Fibroblast of lung (primary cell): ENCODE results near the gene PEX6. TPM values are rescaled to one million over a fixed set of nuclear protein-coding genes. Genes with fewer than 3 reads are reported as not detected.
"Not testable (repeated sequence)": the region's sequence is repeated elsewhere in the genome, so short reads cannot be mapped to it uniquely, and the experiment has no call there.

ENCODE experiments used
- DNase-seq, 2 donors: peaks; one replicate each; pipeline versions ENCODE4 v3.0.0 to v3.0.0-alpha.2; 2010; ENCODE audit warnings: low read depth in 2 of 2
- H2AFZ ChIP-seq: 2 replicates; pipeline ENCODE4 v1.5.1; 2012; ENCODE audit warnings: low read length, control low read depth, inconsistent platforms
- H3K27ac ChIP-seq: 2 replicates; pipeline ENCODE4 v1.5.1; 2011; ENCODE audit warnings: low read length, control low read depth; ENCODE audit not compliant: insufficient read depth
- H3K27me3 ChIP-seq: 2 replicates; pipeline ENCODE4 v1.5.1; 2011; ENCODE audit warnings: mild to moderate bottlenecking, low read length; ENCODE audit not compliant: control insufficient read depth, insufficient read depth
- H3K36me3 ChIP-seq: 2 replicates; pipeline ENCODE4 v1.5.1; 2011; ENCODE audit warnings: low read length; ENCODE audit not compliant: control insufficient read depth, insufficient read depth
- H3K4me1 ChIP-seq: 2 replicates; pipeline ENCODE4 v1.5.1; 2011; ENCODE audit warnings: low read length; ENCODE audit not compliant: control insufficient read depth, insufficient read depth; ENCODE audit errors: extremely low read depth
- H3K4me2 ChIP-seq: 2 replicates; pipeline ENCODE4 v1.5.1; 2011; ENCODE audit warnings: low read length, control low read depth; ENCODE audit not compliant: insufficient read depth; ENCODE audit errors: extremely low read depth
- H3K4me3 ChIP-seq, 4 experiments: fragments of 200-600 bp in 1 of 4; sonication (generic) in 1 of 4; replicated peaks in 1 of 4; 2 replicates each; pipeline ENCODE4 v1.5.1; 2011 to 2016; ENCODE audit warnings: low read length in 4 of 4, low read depth in 3 of 4, mild to moderate bottlenecking in 3 of 4, control low read depth in 2 of 4, inconsistent platforms in 1 of 4, mixed read lengths in 1 of 4; ENCODE audit not compliant: insufficient read depth in 1 of 4; ENCODE audit errors: control extremely low read depth in 1 of 4
- H3K79me2 ChIP-seq: 2 replicates; pipeline ENCODE4 v1.5.1; 2012; ENCODE audit warnings: mild to moderate bottlenecking, low read length, inconsistent platforms; ENCODE audit not compliant: control insufficient read depth, insufficient read depth
- H3K9ac ChIP-seq: 2 replicates; pipeline ENCODE4 v1.5.1; 2011; ENCODE audit warnings: mild to moderate bottlenecking, low read length, control low read depth; ENCODE audit not compliant: insufficient read depth
- H3K9me3 ChIP-seq: 2 replicates; pipeline ENCODE4 v1.5.1; 2012; ENCODE audit warnings: low read depth, low read length; ENCODE audit not compliant: control insufficient read depth, insufficient read depth
- H4K20me1 ChIP-seq: 2 replicates; pipeline ENCODE4 v1.5.1; 2011; ENCODE audit warnings: low read length; ENCODE audit not compliant: control insufficient read depth, insufficient read depth; ENCODE audit errors: extremely low read depth
- EZH2 ChIP-seq: IDR thresholded peaks from 2 replicates; pipeline ENCODE4 v1.5.1; 2012; ENCODE audit warnings: low read length, control low read depth, mild to moderate bottlenecking; ENCODE audit errors: missing control alignments
- polyA plus RNA-seq, 2 donors: library from polyadenylated mRNA; depleted of rRNA in 1 of 2; stranded (reverse) in 1 of 2; unstranded in 1 of 2; fragments of >200 nt; gene quantifications; 2 replicates each; pipeline ENCODE4 v1.2.1, GENCODE V29; 2011 to 2012; ENCODE audit warnings: missing spikeins in 1 of 2
- total RNA-seq: library from RNA; depleted of rRNA; stranded (reverse); fragments of >200 nt; gene quantifications from 2 replicates; pipeline ENCODE4 v1.2.1, GENCODE V29; 2014
- TF ChIP-seq, protein P1 (sequence below), 2 donors: IDR thresholded peaks in 1 of 2; conservative IDR thresholded peaks in 1 of 2; 1 replicate in 1 of 2; 2 replicates in 1 of 2; pipeline ENCODE4 v1.5.1; 2011 to 2012; ENCODE audit warnings: low read length in 2 of 2, control low read depth in 1 of 2, inconsistent platforms in 1 of 2, low read depth in 1 of 2, mild to moderate bottlenecking in 1 of 2

Gene PEX6
- total and polyA plus RNA-seq, 2 donors (not counting 1 experiment from before 2014, with no cell fraction given), result 5.3 to 49.2 TPM

DNA sequence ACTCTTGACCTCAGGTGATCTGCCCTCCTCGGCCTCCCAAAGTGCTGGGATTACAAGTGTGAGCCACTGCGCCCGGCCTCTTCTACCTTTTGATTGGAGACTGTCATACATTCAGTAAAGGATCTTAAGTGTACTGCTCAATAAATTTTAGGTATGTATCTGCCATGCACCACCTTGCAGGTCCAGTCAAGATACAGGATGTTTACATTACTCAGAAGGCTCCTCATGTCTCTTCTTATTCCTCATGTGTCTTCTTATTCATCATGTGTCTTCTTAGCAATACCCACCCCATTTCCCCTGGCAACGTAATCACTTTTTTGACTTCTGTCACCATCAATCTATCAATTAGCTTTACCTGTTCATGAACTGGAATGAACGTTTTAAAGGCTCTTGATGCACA is 26.9 kb upstream of the PEX6 start:
- Histone ChIP-seq H3K27me3 (no peaks in the 10 kb centered on the region), H3K79me2 (no peaks in the 10 kb centered on the region), H3K27ac (no peak overlapping the region)

DNA sequence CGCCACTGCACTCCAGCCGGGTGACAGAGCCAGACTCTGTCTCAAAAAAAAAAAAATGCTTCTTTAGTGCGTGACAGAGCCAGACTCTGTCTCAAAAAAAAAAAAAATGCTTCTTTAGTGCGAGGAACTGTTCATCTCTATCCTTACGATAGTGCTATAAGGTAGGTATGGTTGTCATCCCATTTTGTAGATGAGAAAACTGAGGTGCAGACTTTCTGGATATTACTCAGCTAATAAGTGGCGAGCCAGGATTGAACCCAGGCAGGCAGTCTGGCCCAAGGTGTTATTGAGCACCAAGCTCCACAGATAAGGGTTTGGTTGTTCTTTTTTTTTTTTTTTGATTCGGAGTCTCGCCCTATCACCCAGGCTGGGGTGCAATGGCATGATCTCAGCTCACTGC is 22.9 kb upstream of the PEX6 start:
- H3K4me3 ChIP-seq, result no peak overlapping the region
- no peak for DNase-seq
- H2AFZ ChIP-seq, result no peak overlapping the region
- TF ChIP-seq EZH2, result no peak
- TF ChIP-seq, protein P1, sequence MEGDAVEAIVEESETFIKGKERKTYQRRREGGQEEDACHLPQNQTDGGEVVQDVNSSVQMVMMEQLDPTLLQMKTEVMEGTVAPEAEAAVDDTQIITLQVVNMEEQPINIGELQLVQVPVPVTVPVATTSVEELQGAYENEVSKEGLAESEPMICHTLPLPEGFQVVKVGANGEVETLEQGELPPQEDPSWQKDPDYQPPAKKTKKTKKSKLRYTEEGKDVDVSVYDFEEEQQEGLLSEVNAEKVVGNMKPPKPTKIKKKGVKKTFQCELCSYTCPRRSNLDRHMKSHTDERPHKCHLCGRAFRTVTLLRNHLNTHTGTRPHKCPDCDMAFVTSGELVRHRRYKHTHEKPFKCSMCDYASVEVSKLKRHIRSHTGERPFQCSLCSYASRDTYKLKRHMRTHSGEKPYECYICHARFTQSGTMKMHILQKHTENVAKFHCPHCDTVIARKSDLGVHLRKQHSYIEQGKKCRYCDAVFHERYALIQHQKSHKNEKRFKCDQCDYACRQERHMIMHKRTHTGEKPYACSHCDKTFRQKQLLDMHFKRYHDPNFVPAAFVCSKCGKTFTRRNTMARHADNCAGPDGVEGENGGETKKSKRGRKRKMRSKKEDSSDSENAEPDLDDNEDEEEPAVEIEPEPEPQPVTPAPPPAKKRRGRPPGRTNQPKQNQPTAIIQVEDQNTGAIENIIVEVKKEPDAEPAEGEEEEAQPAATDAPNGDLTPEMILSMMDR (conservative IDR thresholded peaks at IDR 0.05 in 1 of 2, IDR thresholded peaks at IDR 0.05 in 1 of 2; ENCODE audit: low read depth in 1 of 2, low read length in 2 of 2), result no peak
- H3K4me1 ChIP-seq, result no peaks in the 10 kb centered on the region
- no peak overlapping the region for H3K9ac ChIP-seq
- no peak overlapping the region for H3K4me2 ChIP-seq
- H3K27me3 ChIP-seq, result no peaks in the 10 kb centered on the region
- no peaks in the 10 kb centered on the region for H4K20me1 ChIP-seq
- H3K79me2 ChIP-seq, result no peaks in the 10 kb centered on the region
- peaks cover 4% of the 10 kb centered on the region for H3K36me3 ChIP-seq
- no peak overlapping the region for H3K27ac ChIP-seq
- H3K9me3 ChIP-seq, result no peaks in the 10 kb centered on the region

More for the DNA sequence above, 26.9 kb upstream of the PEX6 start:
- no peak for DNase-seq
- H3K4me2 ChIP-seq, result no peak overlapping the region
- TF ChIP-seq, protein P1 (conservative IDR thresholded peaks at IDR 0.05 in 1 of 2, IDR thresholded peaks at IDR 0.05 in 1 of 2; ENCODE audit: low read depth in 1 of 2, low read length in 2 of 2), result no peak
- TF ChIP-seq EZH2, result no peak
- H3K36me3 ChIP-seq, result peaks cover 22% of the 10 kb centered on the region
- H4K20me1 ChIP-seq, result no peaks in the 10 kb centered on the region
- H2AFZ ChIP-seq, result no peak overlapping the region
- no peak overlapping the region for H3K4me3 ChIP-seq
- no peak overlapping the region for H3K9ac ChIP-seq
- no peaks in the 10 kb centered on the region for H3K4me1 ChIP-seq
- no peaks in the 10 kb centered on the region for H3K9me3 ChIP-seq

DNA sequence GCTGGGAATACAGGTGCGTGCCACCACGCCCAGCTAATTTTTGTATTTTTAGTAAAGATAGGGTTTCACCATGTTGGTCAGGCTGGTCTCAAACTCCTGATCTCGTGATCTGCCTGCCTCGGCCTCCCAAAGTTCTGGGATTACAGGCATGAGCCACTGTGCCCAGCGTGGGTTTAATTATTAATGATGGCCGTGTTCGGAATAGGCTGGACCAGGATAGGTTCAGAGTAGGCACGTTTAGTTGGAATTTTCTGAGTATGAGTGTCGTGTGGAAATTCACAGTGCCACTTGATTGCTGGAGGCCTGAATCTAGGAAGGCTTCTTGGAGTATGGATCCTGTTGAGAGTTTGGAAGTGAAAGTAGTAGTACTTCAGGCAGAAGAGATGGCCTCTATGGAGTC is 19.2 kb upstream of the PEX6 start:
- not testable (repeated sequence) for H2AFZ ChIP-seq, H3K4me2 ChIP-seq, H3K9me3 ChIP-seq, H3K4me1 ChIP-seq, DNase-seq, H4K20me1 ChIP-seq, H3K9ac ChIP-seq, H3K79me2 ChIP-seq, H3K36me3 ChIP-seq, H3K27ac ChIP-seq, H3K4me3 ChIP-seq, H3K27me3 ChIP-seq
